Panc1 (cell line): ENCODE data around the gene AKAP1.

Experiments used
- POLR2AphosphoS5 ChIP-seq: IDR thresholded peaks from 2 replicates; pipeline ENCODE4 v1.6.1; 2012; ENCODE audit warnings: mild to moderate bottlenecking, low read depth, low read length, moderate library complexity
- REST ChIP-seq, 2 experiments: IDR thresholded peaks; 2 replicates each; pipeline ENCODE4 v1.6.1; 2011 to 2012; ENCODE audit warnings: low read depth in 2 of 2, control low read depth in 1 of 2, low read length in 1 of 2, mild to moderate bottlenecking in 1 of 2, moderate library complexity in 1 of 2; ENCODE audit not compliant: insufficient read depth in 1 of 2
- SIN3A ChIP-seq: IDR thresholded peaks from 2 replicates; pipeline ENCODE4 v1.6.1; 2012; ENCODE audit warnings: low read depth, mild to moderate bottlenecking, low read length, moderate library complexity, borderline replicate concordance; ENCODE audit not compliant: insufficient read depth
- TCF7L2 ChIP-seq: IDR thresholded peaks from 2 replicates; pipeline ENCODE4 v1.6.1; 2011; ENCODE audit warnings: mild to moderate bottlenecking, low read depth, low read length, inconsistent platforms
- TF ChIP-seq, protein P1 (sequence below): fragments of 450-650 bp; IDR thresholded peaks from 2 replicates; pipeline ENCODE4 v1.5.1; 2017; ENCODE audit warnings: mild to moderate bottlenecking

- TF ChIP-seq, protein P1, sequence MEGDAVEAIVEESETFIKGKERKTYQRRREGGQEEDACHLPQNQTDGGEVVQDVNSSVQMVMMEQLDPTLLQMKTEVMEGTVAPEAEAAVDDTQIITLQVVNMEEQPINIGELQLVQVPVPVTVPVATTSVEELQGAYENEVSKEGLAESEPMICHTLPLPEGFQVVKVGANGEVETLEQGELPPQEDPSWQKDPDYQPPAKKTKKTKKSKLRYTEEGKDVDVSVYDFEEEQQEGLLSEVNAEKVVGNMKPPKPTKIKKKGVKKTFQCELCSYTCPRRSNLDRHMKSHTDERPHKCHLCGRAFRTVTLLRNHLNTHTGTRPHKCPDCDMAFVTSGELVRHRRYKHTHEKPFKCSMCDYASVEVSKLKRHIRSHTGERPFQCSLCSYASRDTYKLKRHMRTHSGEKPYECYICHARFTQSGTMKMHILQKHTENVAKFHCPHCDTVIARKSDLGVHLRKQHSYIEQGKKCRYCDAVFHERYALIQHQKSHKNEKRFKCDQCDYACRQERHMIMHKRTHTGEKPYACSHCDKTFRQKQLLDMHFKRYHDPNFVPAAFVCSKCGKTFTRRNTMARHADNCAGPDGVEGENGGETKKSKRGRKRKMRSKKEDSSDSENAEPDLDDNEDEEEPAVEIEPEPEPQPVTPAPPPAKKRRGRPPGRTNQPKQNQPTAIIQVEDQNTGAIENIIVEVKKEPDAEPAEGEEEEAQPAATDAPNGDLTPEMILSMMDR = no peak
- TF ChIP-seq TCF7L2 = no peak
- no peak for TF ChIP-seq POLR2AphosphoS5
- TF ChIP-seq SIN3A = no peak
- TF ChIP-seq REST (IDR thresholded peaks at IDR 0.05; ENCODE audit: insufficient read depth in 1 of 2, low read depth in 2 of 2, low read length in 1 of 2) = no peak
These were observed 6.8 kb upstream of the AKAP1 start for GRCh38 chr17:57078274-57078673.
